A673 (cell line): ENCODE measurements around the gene HMGCS2. TPM values are rescaled to one million over a fixed set of nuclear protein-coding genes. Genes with fewer than 3 reads are reported as not detected.

Source experiments
- BruUV-seq: library from RNA; stranded (reverse); fragments of 400-500 nt; replicated peaks from 2 replicates; lab custom pipeline; 2021; lab: Mats Ljungman, UMichigan
- CTCF ChIA-PET: fragments of 300-600 bp; sonication (Branson Sonifier 250); formaldehyde crosslinking; loops from one replicate; lab custom pipeline; 2022; ENCODE audit warnings: antibody characterized with exemption; lab: Charles Lee
- POLR2A ChIA-PET: fragments of 300-600 bp; sonication (Branson Sonifier 250); formaldehyde crosslinking; loops from one replicate; lab custom pipeline; 2022; ENCODE audit warnings: antibody characterized with exemption; ENCODE audit not compliant: low non-redundant PET; lab: Charles Lee
- DNase-seq: peaks from one replicate; pipeline ENCODE4 v3.0.0-alpha.2; 2015; ENCODE audit warnings: low spot score
- H3K27ac ChIP-seq: fragments of 200-600 bp; sonication (generic); 2 replicates; pipeline ENCODE4 v1.5.1; 2016; ENCODE audit warnings: mixed run types, low read depth, mild to moderate bottlenecking, mixed read lengths, antibody characterized with exemption, low read length; ENCODE audit not compliant: poor library complexity, severe bottlenecking
- H3K27me3 ChIP-seq: fragments of 200-600 bp; sonication (generic); replicated peaks from 2 replicates; pipeline ENCODE4 v1.6.1; 2017; ENCODE audit warnings: mixed run types, low read depth, mild to moderate bottlenecking, mixed read lengths, antibody characterized with exemption, low read length; ENCODE audit not compliant: insufficient read depth, poor library complexity
- H3K36me3 ChIP-seq: fragments of 200-600 bp; sonication (generic); 2 replicates; pipeline ENCODE4 v1.6.1; 2016; ENCODE audit warnings: mixed run types, mild to moderate bottlenecking, mixed read lengths, antibody characterized with exemption, low read length; ENCODE audit not compliant: insufficient read depth, poor library complexity, severe bottlenecking
- H3K4me1 ChIP-seq: fragments of 200-600 bp; sonication (generic); 2 replicates; pipeline ENCODE4 v1.6.1; 2017; ENCODE audit warnings: mixed run types, mild to moderate bottlenecking, mixed read lengths, antibody characterized with exemption, low read length; ENCODE audit not compliant: insufficient read depth, poor library complexity, severe bottlenecking
- H3K4me3 ChIP-seq: fragments of 200-600 bp; sonication (generic); 2 replicates; pipeline ENCODE4 v1.5.1; 2016; ENCODE audit warnings: low read depth, mixed run types, mild to moderate bottlenecking, mixed read lengths, low read length; ENCODE audit not compliant: poor library complexity, severe bottlenecking
- H3K9me3 ChIP-seq: fragments of 200-600 bp; sonication (generic); 2 replicates; pipeline ENCODE4 v1.6.1; 2016; ENCODE audit warnings: mixed run types, low read depth, mild to moderate bottlenecking, mixed read lengths, antibody characterized with exemption, low read length; ENCODE audit not compliant: poor library complexity, severe bottlenecking
- EZH2 ChIP-seq: fragments of 200-600 bp; sonication (generic); IDR thresholded peaks from 2 replicates; pipeline ENCODE4 v1.6.1; 2017; ENCODE audit warnings: borderline replicate concordance, low read depth, mild to moderate bottlenecking, mixed read lengths, antibody characterized with exemption, low read length; ENCODE audit not compliant: poor library complexity, severe bottlenecking
- intact Hi-C: fragments of 100-400 bp; cut with micrococcal nuclease; formaldehyde crosslinking; loops from one replicate; pipeline ENCODE4 v1.10.0; 2022; ENCODE audit not compliant: unreplicated experiment
- total RNA-seq: library from RNA; stranded (reverse); gene quantifications from 2 replicates; pipeline ENCODE4 v1.2.3, GENCODE V29; 2021
- TF ChIP-seq, protein P1 (sequence below): fragments of 300-800, 200-600 bp; sonication (generic); conservative IDR thresholded peaks from 2 replicates; pipeline ENCODE4 v1.5.1; 2017; ENCODE audit warnings: low read depth, mild to moderate bottlenecking, antibody characterized with exemption, low read length, moderate library complexity, mixed read lengths

Gene HMGCS2
- total RNA-seq, 1 experiment from 2014 or later, result not detected

DNA sequence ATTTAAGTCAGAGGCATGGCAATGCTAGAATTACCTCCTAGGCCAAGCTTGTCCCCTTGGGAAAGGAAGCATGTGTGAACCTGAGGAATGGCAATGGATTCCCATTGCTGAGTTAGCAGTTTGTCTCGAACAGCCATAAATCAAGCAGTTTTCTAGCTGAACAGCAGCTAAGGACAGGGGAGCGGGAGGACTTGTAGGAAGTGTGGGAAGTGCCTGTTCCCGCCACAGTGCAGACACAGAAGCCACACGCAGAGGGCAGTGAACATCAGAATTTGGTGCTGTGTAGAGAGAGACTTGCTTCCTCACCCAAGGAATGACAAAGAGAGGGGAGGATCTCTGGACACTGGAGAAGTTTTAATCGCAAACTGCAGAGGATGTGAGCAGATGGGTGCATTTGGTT is 53.2 kb downstream of the HMGCS2 start:
- no TSS peak for BruUV-seq
- intact Hi-C loops, result no loop called here

DNA sequence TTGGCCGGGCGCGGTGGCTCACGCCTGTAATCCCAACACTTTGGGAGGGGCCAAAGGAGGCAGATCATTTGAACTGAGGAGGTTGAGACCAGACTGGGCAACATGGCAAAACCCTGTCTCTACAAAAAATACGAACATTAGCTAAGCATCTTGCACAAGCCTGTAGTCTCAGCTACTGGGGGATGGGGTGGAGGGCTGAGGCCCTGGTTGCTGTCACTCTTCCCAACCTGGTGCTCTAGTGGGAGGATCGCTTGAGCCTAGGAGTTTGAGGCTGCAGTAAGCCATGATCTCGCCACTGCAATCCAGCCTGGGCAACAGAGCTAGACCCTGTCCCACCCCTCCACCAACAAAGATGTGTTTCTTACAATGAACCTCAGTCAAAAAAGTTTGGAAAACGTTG is 54.1 kb downstream of the HMGCS2 start:
- peak overlapping the region; percentile 83 for H3K4me3 ChIP-seq
- CTCF ChIA-PET, result no interaction called here
- intact Hi-C loops, result no loop called here

More for the DNA sequence above, 53.2 kb downstream of the HMGCS2 start:
- Histone ChIP-seq H3K9me3 (no peaks in the 10 kb centered on the region), H3K27ac (peak overlapping the region; percentile 2), H3K4me3 (peak overlapping the region; percentile 83), H3K27me3 (no peaks in the 10 kb centered on the region), H3K4me1 (peaks cover 55% of the 10 kb centered on the region), H3K36me3 (peaks cover 36% of the 10 kb centered on the region)
- POLR2A ChIA-PET, result interaction anchor here (0.6 kb wide), 1 partner anchor 169 kb away, joined by 3 read pairs; no protein-coding TSS in a partner anchor
- CTCF ChIA-PET, result no interaction called here
- TF ChIP-seq EZH2, result no peak
- TF ChIP-seq, protein P1, sequence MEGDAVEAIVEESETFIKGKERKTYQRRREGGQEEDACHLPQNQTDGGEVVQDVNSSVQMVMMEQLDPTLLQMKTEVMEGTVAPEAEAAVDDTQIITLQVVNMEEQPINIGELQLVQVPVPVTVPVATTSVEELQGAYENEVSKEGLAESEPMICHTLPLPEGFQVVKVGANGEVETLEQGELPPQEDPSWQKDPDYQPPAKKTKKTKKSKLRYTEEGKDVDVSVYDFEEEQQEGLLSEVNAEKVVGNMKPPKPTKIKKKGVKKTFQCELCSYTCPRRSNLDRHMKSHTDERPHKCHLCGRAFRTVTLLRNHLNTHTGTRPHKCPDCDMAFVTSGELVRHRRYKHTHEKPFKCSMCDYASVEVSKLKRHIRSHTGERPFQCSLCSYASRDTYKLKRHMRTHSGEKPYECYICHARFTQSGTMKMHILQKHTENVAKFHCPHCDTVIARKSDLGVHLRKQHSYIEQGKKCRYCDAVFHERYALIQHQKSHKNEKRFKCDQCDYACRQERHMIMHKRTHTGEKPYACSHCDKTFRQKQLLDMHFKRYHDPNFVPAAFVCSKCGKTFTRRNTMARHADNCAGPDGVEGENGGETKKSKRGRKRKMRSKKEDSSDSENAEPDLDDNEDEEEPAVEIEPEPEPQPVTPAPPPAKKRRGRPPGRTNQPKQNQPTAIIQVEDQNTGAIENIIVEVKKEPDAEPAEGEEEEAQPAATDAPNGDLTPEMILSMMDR, result no peak
- peak; percentile 75 for DNase-seq

DNA sequence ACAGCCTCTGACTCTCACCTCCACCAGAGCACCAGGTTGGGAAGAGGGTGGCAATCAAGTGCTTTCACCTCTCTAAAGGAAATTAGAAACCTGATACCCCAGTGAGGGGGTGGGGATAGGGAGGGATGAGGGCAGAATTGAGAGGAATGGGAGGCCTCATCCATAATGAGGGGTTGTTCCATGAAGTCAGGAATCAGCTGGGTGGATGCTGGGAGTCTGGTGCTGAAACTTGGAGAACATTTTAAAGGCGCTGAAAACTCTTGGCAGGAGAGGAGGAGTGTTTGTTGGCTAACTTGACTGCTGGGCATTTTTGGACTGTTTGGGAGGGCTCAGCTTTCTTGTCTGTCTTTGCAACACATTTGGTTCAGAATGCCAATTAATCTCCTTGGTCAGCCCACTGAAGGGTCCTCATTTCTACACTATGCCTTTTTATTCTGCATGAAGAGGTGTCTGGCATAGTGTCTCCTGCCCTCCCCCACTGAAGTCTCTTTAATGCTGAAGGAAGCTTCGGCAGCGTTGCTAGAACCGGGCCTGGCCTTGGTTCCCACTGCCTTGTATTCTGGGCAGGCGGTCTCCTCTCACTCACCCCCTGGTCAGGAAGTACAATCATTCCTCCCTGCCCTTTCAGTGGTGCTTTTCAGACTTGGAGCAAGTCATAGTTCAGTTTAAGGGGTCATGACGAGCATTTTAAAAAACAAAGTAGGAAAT is 54.8 kb downstream of the HMGCS2 start:
- CTCF ChIA-PET, result no interaction called here
- Histone ChIP-seq H3K27me3 (no peaks in the 10 kb centered on the region), H3K36me3 (peaks cover 21% of the 10 kb centered on the region), H3K4me1 (peaks cover 57% of the 10 kb centered on the region), H3K9me3 (no peaks in the 10 kb centered on the region), H3K4me3 (peak overlapping the region; percentile 83), H3K27ac (peak overlapping the region; percentile 95)
- no peak for TF ChIP-seq EZH2
- TF ChIP-seq, protein P1, result no peak
- BruUV-seq, result no TSS peak
- peak; percentile 34 for DNase-seq
- intact Hi-C loops, result loop anchor here (2.0 kb wide), 1 partner anchor 39 kb away; no protein-coding TSS in a partner anchor
- POLR2A ChIA-PET, result no interaction called here

More for the DNA sequence above, 54.1 kb downstream of the HMGCS2 start:
- POLR2A ChIA-PET, result no interaction called here
- Histone ChIP-seq H3K27ac (peak overlapping the region; percentile 95), H3K4me1 (peaks cover 59% of the 10 kb centered on the region), H3K27me3 (no peaks in the 10 kb centered on the region), H3K36me3 (peaks cover 26% of the 10 kb centered on the region), H3K9me3 (no peaks in the 10 kb centered on the region)
- BruUV-seq, result no TSS peak
- DNase-seq, result no peak
- no peak for TF ChIP-seq EZH2
- TF ChIP-seq, protein P1, result no peak
